Activated T-cell treated with anti-CD3 and anti-CD28 coated beads, Interleukin-2, amount 50 U/mL, for 24 hours (primary cell): ENCODE data around the gene TTLL5.

Source experiments
- DNase-seq: peaks from one replicate; pipeline ENCODE4 v3.0.0-alpha.2; 2020
- H3K27ac Mint-ChIP-seq: 2 replicates; pipeline ENCODE4 v1.8.0; 2020; ENCODE audit warnings: mild to moderate bottlenecking, mixed read lengths
- H3K27me3 Mint-ChIP-seq: 2 replicates; pipeline ENCODE4 v1.8.0; 2020; ENCODE audit warnings: mixed read lengths
- H3K36me3 Mint-ChIP-seq: 2 replicates; pipeline ENCODE4 v1.8.0; 2020; ENCODE audit warnings: low read depth, mixed read lengths
- H3K4me1 Mint-ChIP-seq: 2 replicates; pipeline ENCODE4 v1.8.0; 2020; ENCODE audit warnings: low read depth, mixed read lengths
- H3K4me3 Mint-ChIP-seq: 2 replicates; pipeline ENCODE4 v1.8.0; 2020; ENCODE audit warnings: mild to moderate bottlenecking, moderate library complexity, mixed read lengths
- H3K9me3 Mint-ChIP-seq: 2 replicates; pipeline ENCODE4 v1.8.0; 2020; ENCODE audit warnings: mixed read lengths

TTLL5 gene

GRCh38 chr14:75803765-75804164 is 142.7 kb downstream of the TTLL5 start:
- H3K4me1 Mint-ChIP-seq = no peaks in the 10 kb centered on the region
- H3K4me3 Mint-ChIP-seq = no peak overlapping the region
- DNase-seq = no peak
- H3K9me3 Mint-ChIP-seq = peaks cover 13% of the 10 kb centered on the region
- peaks cover 64% of the 10 kb centered on the region for H3K36me3 Mint-ChIP-seq
- H3K27me3 Mint-ChIP-seq = no peaks in the 10 kb centered on the region
- no peak overlapping the region for H3K27ac Mint-ChIP-seq

DNA sequence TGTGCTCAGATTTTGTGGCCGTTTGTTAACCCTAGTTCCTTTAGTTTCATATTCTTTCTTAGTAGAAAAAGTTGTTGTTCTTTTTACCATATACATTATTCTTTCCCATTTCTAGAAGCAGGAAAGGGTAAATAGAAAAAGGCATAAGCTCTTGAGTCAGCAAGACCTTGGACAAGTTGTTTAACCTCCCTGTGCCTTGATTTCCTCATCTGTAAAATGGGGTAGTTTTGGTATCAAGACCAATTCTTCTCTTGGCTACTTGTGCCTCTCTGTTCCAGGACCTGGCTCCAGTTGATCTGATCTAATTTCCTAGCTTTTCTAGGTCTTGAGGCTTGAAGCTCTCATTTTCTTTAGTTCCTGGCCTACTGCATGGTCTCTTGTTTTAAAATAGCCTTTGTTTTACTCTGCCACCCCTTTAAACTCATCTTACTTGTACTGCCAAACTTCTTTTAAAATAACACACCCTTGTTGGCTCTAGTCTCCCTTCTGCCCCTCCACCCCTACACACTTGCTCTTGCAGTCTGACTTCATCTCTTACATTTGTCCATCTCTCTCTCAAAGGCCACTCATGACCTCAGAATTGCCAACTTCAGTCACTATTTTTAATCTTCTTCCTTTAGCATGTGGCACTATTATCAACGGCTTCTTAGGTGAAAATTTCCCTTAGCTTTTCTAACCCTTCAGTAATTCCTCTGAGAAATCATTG is 143.7 kb downstream of the TTLL5 start:
- Mint-ChIP-seq H3K27ac (no peak overlapping the region), H3K27me3 (no peaks in the 10 kb centered on the region), H3K4me1 (no peaks in the 10 kb centered on the region), H3K4me3 (no peak overlapping the region), H3K36me3 (peaks cover 56% of the 10 kb centered on the region), H3K9me3 (peaks cover 5% of the 10 kb centered on the region)
- no peak for DNase-seq

DNA sequence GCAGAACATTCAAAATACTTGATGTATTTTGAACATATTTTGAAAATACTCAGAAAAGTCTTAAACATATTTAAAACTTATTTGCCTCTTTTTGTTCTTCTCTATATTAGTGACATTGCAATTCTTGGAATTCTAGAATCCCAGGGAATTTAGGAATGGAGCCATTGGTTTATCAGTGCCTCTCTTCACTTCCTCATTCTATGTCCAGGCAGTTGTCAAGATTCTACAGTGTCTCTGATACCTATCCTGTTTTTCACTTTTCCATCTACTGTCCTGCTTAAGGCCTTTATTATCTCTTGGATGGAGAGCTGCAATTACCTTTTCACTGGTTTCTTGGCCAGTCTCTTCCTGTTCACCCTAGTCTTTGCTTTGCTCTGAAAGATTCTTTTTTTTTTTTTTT is 144.6 kb downstream of the TTLL5 start:
- H3K9me3 Mint-ChIP-seq = no peaks in the 10 kb centered on the region
- peaks cover 53% of the 10 kb centered on the region for H3K36me3 Mint-ChIP-seq
- DNase-seq = no peak
- H3K4me3 Mint-ChIP-seq = no peak overlapping the region
- H3K27me3 Mint-ChIP-seq = no peaks in the 10 kb centered on the region
- peaks cover 1% of the 10 kb centered on the region for H3K4me1 Mint-ChIP-seq
- no peak overlapping the region for H3K27ac Mint-ChIP-seq

DNA sequence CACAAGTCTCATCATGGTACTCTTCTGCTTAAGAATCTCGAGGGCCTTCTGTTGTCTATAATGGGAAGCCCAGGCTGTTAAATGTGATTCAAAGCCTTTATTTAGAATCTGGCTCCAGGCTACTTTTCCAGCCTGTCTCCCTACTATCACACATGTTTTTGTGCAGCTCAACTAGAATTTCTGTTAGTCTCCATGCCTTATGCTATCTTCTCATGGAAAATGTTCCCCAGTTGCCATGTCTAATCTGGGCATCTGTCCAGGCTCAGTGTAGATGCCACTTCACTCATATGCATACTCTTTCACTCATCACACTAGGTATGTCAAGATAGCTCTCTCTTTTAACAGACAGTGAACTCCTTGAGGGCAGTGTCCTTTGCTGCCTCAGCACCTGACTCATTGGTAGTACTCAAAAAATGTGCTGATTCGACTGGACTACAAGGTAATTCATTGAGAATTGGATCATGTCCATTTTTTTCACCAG is 145.3 kb downstream of the TTLL5 start:
- Mint-ChIP-seq H3K4me1 (peaks cover 2% of the 10 kb centered on the region), H3K4me3 (no peak overlapping the region), H3K9me3 (no peaks in the 10 kb centered on the region), H3K27ac (no peak overlapping the region), H3K27me3 (no peaks in the 10 kb centered on the region), H3K36me3 (peaks cover 49% of the 10 kb centered on the region)
- DNase-seq = no peak

- no peak for DNase-seq
- H3K9me3 Mint-ChIP-seq = no peaks in the 10 kb centered on the region
- peaks cover 2% of the 10 kb centered on the region for H3K4me1 Mint-ChIP-seq
- H3K4me3 Mint-ChIP-seq = no peak overlapping the region
- no peaks in the 10 kb centered on the region for H3K27me3 Mint-ChIP-seq
- peaks cover 53% of the 10 kb centered on the region for H3K36me3 Mint-ChIP-seq
- no peak overlapping the region for H3K27ac Mint-ChIP-seq
These were observed 146.8 kb downstream of the TTLL5 start for GRCh38 chr14:75807667-75808360.

DNA sequence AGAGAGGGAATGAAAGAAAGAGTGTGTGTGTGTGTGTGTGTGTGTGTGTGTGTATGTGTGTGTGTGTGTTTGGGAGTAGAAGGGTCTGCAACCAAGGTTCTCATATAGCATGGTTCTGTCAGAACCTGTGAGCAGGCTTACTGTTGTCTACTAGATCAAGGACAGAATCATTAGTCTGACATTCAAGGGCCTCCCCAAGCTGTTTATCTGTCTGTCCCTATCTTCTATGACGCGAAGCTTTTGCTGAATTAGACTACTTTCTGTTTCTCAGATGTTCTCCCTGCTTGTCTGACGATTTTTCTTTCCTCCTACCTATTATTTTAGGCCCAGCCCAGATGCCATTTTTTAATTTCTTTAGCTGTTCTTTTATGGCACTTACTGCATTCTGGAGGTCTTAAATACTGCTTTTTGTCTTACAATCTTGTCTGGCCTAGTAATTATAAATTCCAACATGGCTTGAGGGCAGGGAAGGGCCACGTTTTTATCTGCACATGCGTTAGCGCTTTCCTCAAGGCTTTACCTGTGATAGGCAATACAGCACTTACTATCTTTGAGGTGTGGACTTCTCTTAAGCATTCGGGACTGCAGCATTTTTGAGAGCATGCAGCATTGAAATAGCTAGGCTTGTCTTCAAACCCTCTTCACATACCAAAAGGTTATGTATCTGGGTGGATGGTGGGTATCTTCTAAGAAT is 150.2 kb downstream of the TTLL5 start:
- DNase-seq = no peak
- H3K9me3 Mint-ChIP-seq = no peaks in the 10 kb centered on the region
- H3K4me1 Mint-ChIP-seq = peaks cover 2% of the 10 kb centered on the region
- H3K4me3 Mint-ChIP-seq = no peak overlapping the region
- H3K36me3 Mint-ChIP-seq = peaks cover 39% of the 10 kb centered on the region
- no peaks in the 10 kb centered on the region for H3K27me3 Mint-ChIP-seq
- no peak overlapping the region for H3K27ac Mint-ChIP-seq

- Mint-ChIP-seq H3K27ac (no peak overlapping the region), H3K9me3 (no peaks in the 10 kb centered on the region), H3K4me3 (no peak overlapping the region), H3K4me1 (peaks cover 2% of the 10 kb centered on the region), H3K27me3 (no peaks in the 10 kb centered on the region), H3K36me3 (peaks cover 35% of the 10 kb centered on the region)
- DNase-seq = no peak
These were observed 150.9 kb downstream of the TTLL5 start for GRCh38 chr14:75811872-75812499.

GRCh38 chr14:75812622-75813021 is 151.6 kb downstream of the TTLL5 start:
- H3K27ac Mint-ChIP-seq = no peak overlapping the region
- no peak overlapping the region for H3K4me3 Mint-ChIP-seq
- H3K36me3 Mint-ChIP-seq = peaks cover 30% of the 10 kb centered on the region
- H3K27me3 Mint-ChIP-seq = no peaks in the 10 kb centered on the region
- no peak for DNase-seq
- H3K4me1 Mint-ChIP-seq = peaks cover 2% of the 10 kb centered on the region
- no peaks in the 10 kb centered on the region for H3K9me3 Mint-ChIP-seq

DNA sequence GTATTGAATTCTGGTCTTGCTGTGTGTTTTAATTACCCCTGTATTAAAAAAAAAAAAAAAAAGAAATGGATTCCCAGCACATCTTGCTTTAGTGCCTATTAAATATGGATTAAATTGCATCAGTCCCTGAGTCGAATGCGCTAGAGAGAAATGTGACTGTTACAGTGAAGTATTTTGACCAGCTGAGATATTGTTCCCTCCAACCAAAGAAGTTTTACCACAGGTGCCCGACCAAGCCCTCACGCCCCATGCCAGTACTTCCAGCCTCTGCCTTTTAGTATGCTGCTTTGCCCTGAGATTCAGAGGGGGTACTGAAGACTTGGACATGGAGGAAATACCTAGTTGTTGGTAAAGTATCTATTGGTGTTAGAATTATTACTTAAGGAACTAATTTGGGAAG is 159.7 kb downstream of the TTLL5 start:
- peaks cover 26% of the 10 kb centered on the region for H3K4me1 Mint-ChIP-seq
- H3K27me3 Mint-ChIP-seq = no peaks in the 10 kb centered on the region
- H3K27ac Mint-ChIP-seq = no peak overlapping the region
- no peak for DNase-seq
- H3K9me3 Mint-ChIP-seq = no peaks in the 10 kb centered on the region
- no peak overlapping the region for H3K4me3 Mint-ChIP-seq
- H3K36me3 Mint-ChIP-seq = peaks cover 53% of the 10 kb centered on the region

DNA sequence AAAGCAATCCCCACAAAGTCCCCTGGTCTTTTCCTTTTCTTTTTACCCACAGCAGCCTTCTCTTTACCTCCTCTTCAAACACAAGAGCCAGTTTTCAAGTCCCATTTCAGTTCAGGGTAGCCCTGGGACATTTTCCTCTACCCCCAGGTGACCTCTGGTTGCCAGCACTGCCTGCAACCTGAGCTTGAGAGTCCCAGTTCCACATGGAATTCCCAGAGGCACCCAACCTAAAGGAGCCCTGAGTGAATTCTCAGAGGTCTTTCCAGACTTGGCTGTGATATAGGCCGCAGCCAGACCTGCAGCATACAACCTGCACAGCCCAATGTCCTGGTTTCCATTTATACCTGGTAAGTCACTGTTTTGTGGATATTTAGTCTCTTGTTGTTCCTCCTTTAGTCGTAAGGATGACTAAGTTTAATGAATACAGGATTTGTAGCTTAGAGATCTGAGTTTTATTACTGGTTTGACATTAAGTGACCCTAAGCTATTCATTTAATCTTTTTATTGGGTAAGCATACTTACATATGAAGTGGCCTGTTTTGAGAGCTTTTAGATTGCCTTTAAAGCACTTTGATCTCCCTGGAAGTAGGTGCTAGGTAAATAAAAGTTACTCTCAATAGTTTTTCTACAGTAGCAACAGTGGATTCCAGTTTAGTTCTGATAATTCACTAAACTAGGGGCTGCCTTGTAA is 160.9 kb downstream of the TTLL5 start:
- Mint-ChIP-seq H3K36me3 (peaks cover 50% of the 10 kb centered on the region), H3K9me3 (no peaks in the 10 kb centered on the region), H3K27me3 (no peaks in the 10 kb centered on the region), H3K27ac (no peak overlapping the region), H3K4me1 (peaks cover 28% of the 10 kb centered on the region), H3K4me3 (no peak overlapping the region)
- no peak for DNase-seq

GRCh38 chr14:75822522-75823141 is 161.6 kb downstream of the TTLL5 start:
- peaks cover 50% of the 10 kb centered on the region for H3K36me3 Mint-ChIP-seq

DNA sequence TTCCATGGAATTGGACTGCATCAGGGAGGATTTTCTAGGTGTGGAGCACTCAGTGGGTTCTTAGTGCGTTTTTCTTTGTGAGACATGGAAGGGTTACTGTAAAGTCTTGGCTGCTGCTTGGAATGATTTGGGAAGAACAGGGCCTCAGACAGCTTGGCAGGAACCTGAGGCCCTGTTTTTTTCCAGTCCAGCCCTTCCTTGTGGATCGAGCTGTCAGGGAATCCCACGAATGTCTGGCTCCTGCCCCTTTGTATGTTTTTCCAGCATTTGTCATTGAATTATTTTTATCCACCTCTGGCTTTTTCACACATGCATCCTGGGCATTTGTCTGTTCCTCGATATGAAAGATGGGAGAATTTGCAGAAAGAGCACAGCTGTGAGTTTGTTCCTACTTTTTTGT is 162.3 kb downstream of the TTLL5 start:
- peaks cover 28% of the 10 kb centered on the region for H3K4me1 Mint-ChIP-seq

More at GRCh38 chr14:75822522-75823141, 161.6 kb downstream of the TTLL5 start:
- Mint-ChIP-seq H3K4me1 (peaks cover 28% of the 10 kb centered on the region), H3K4me3 (no peak overlapping the region), H3K27ac (no peak overlapping the region), H3K9me3 (no peaks in the 10 kb centered on the region), H3K27me3 (no peaks in the 10 kb centered on the region)
- no peak for DNase-seq

DNA sequence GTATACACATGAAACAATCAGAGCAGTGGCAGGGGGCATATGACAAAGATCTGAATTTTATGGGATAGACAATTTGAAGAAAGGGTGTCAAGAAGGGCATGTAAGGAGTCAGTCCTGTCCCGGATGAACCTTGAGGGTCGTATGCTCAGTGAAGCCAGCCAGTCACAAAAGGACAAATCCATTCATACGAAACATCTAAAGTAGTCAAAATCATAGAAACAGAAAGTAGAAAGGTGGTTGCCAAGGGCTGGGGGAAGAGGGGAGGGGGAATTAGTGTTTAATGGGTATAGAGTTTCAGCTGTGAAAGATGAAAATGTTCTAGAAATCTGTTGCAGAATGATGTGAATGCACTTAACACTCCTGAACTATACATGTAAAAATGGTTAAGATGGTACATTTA is 163.3 kb downstream of the TTLL5 start:
- H3K36me3 Mint-ChIP-seq = peaks cover 50% of the 10 kb centered on the region
- peaks cover 31% of the 10 kb centered on the region for H3K4me1 Mint-ChIP-seq
- no peak overlapping the region for H3K4me3 Mint-ChIP-seq
- H3K9me3 Mint-ChIP-seq = no peaks in the 10 kb centered on the region
- H3K27me3 Mint-ChIP-seq = no peaks in the 10 kb centered on the region
- H3K27ac Mint-ChIP-seq = peak overlapping the region; percentile 22
- DNase-seq = no peak

More for the DNA sequence above, 162.3 kb downstream of the TTLL5 start:
- Mint-ChIP-seq H3K27ac (no peak overlapping the region), H3K36me3 (peaks cover 50% of the 10 kb centered on the region), H3K27me3 (no peaks in the 10 kb centered on the region), H3K9me3 (no peaks in the 10 kb centered on the region), H3K4me3 (no peak overlapping the region)
- no peak for DNase-seq

- no peak overlapping the region for H3K4me3 Mint-ChIP-seq
- DNase-seq = no peak
- peaks cover 46% of the 10 kb centered on the region for H3K36me3 Mint-ChIP-seq
- peaks cover 36% of the 10 kb centered on the region for H3K4me1 Mint-ChIP-seq
- H3K9me3 Mint-ChIP-seq = no peaks in the 10 kb centered on the region
- no peaks in the 10 kb centered on the region for H3K27me3 Mint-ChIP-seq
- H3K27ac Mint-ChIP-seq = no peak overlapping the region
These were observed 164.1 kb downstream of the TTLL5 start for GRCh38 chr14:75825147-75825592.
